HCT116 (cell line): ENCODE results near the gene OTOGL. TPM values are rescaled to one million over a fixed set of nuclear protein-coding genes. Genes with fewer than 3 reads are reported as not detected.

Experiments used
- ATAC-seq: fragments of 200-7000 bp; cut with Tn5 transposase; 2 replicates; pipeline ENCODE4 v1.9.1; 2020; ENCODE audit warnings: mild to moderate bottlenecking, moderate library complexity
- BruUV-seq: library from RNA; stranded (reverse); fragments of 400-500 nt; replicated peaks from 2 replicates; lab custom pipeline; 2021; lab: Mats Ljungman, UMichigan
- CTCF ChIA-PET: fragments of 300-600 bp; sonication (Branson Sonifier 250); formaldehyde crosslinking; loops from one replicate; lab custom pipeline; 2021; ENCODE audit warnings: antibody characterized with exemption; lab: Charles Lee
- POLR2A ChIA-PET: fragments of 300-600, 350-600 bp; sonication (Branson Sonifier 250); formaldehyde crosslinking; loops from one replicate; lab custom pipeline; 2021; ENCODE audit warnings: antibody characterized with exemption; lab: Charles Lee
- RAD21 ChIA-PET, 2 experiments: fragments of 300-600 bp; sonication (Branson Sonifier 250); formaldehyde crosslinking; loops; one replicate each; lab custom pipeline; 2023; ENCODE audit warnings: low total read pairs in 2 of 2; ENCODE audit not compliant: uncharacterized antibody in 2 of 2, unreplicated experiment in 2 of 2, low non-redundant PET in 1 of 2; lab: Charles Lee
- DNase-seq: peaks from one replicate; pipeline ENCODE4 v3.0.0-alpha.2; 2010; ENCODE audit warnings: low read depth, low spot score
- H2AFZ ChIP-seq: fragments of 200-600 bp; shearing (Covaris generic), sonication (generic); 2 replicates; pipeline ENCODE4 v1.6.1; 2017; ENCODE audit warnings: low read depth, mixed run types, mixed read lengths, antibody characterized with exemption, low read length; ENCODE audit not compliant: poor library complexity, severe bottlenecking
- H3K27ac ChIP-seq: 2 replicates; pipeline ENCODE4 v1.5.1; 2012; ENCODE audit warnings: low read depth, low read length
- H3K27me3 ChIP-seq: fragments of 200-600 bp; sonication (generic); 2 replicates; pipeline ENCODE4 v1.6.1; 2016; ENCODE audit warnings: mixed run types, low read length, mixed read lengths; ENCODE audit not compliant: insufficient read depth
- H3K36me3 ChIP-seq, 2 experiments: fragments of 200-500 bp in 1 of 2; fragments of 200-600 bp in 1 of 2; sonication (Bioruptor generic) in 1 of 2; sonication (generic) in 1 of 2; 2 replicates each; pipeline versions ENCODE4 v1.5.1 to v1.6.1; 2014 to 2016; ENCODE audit warnings: low read length in 2 of 2, inconsistent platforms in 1 of 2, mixed read lengths in 1 of 2, mixed run types in 1 of 2; ENCODE audit not compliant: insufficient read depth in 2 of 2, control insufficient read depth in 1 of 2
- H3K4me1 ChIP-seq, 2 experiments: fragments of 200-600 bp in 1 of 2; sonication (generic) in 1 of 2; 2 replicates each; pipeline versions ENCODE4 v1.5.1 to v1.6.1; 2012 to 2017; ENCODE audit warnings: low read length in 2 of 2, inconsistent platforms in 1 of 2, mild to moderate bottlenecking in 1 of 2, mixed read lengths in 1 of 2, mixed run types in 1 of 2, moderate library complexity in 1 of 2; ENCODE audit not compliant: insufficient read depth in 2 of 2, control insufficient read depth in 1 of 2
- H3K4me2 ChIP-seq: fragments of 200-600 bp; sonication (generic); 2 replicates; pipeline ENCODE4 v1.6.1; 2017; ENCODE audit warnings: mixed run types, low read length, mixed read lengths
- H3K4me3 ChIP-seq, 2 experiments: fragments of 200-600 bp in 1 of 2; sonication (generic) in 1 of 2; replicated peaks in 1 of 2; 2 replicates each; pipeline ENCODE4 v1.5.1; 2011 to 2016; ENCODE audit warnings: low read length in 2 of 2, control low read depth in 1 of 2, low read depth in 1 of 2, mild to moderate bottlenecking in 1 of 2, mixed read lengths in 1 of 2, mixed run types in 1 of 2
- H3K79me2 ChIP-seq: fragments of 200-600 bp; sonication (generic); 2 replicates; pipeline ENCODE4 v1.6.1; 2017; ENCODE audit warnings: mild to moderate bottlenecking, mixed run types, low read length, moderate library complexity, mixed read lengths; ENCODE audit not compliant: insufficient read depth
- H3K9ac ChIP-seq: fragments of 200-600 bp; sonication (generic); 2 replicates; pipeline ENCODE4 v1.6.1; 2016; ENCODE audit warnings: low read length, mixed read lengths
- H3K9me2 ChIP-seq: fragments of 200-600 bp; sonication (generic), shearing (Covaris generic); 2 replicates; pipeline ENCODE4 v1.6.1; 2017; ENCODE audit warnings: mixed run types, mild to moderate bottlenecking, moderate library complexity; ENCODE audit not compliant: insufficient read depth
- H3K9me3 ChIP-seq, 2 experiments: fragments of 200-500 bp in 1 of 2; fragments of 200-600 bp in 1 of 2; sonication (Bioruptor generic) in 1 of 2; sonication (generic) in 1 of 2; 2 replicates each; pipeline ENCODE4 v1.6.1; 2014 to 2017; ENCODE audit warnings: low read length in 2 of 2, mixed read lengths in 2 of 2, inconsistent platforms in 1 of 2, low read depth in 1 of 2, mild to moderate bottlenecking in 1 of 2, mixed run types in 1 of 2, moderate library complexity in 1 of 2; ENCODE audit not compliant: control insufficient read depth in 1 of 2, insufficient read depth in 1 of 2
- H4K20me1 ChIP-seq: fragments of 200-600 bp; sonication (generic), shearing (Covaris generic); 2 replicates; pipeline ENCODE4 v1.6.1; 2017; ENCODE audit warnings: mixed run types, mild to moderate bottlenecking, moderate library complexity; ENCODE audit not compliant: insufficient read depth
- CEBPB ChIP-seq: IDR thresholded peaks from 2 replicates; pipeline ENCODE4 v1.6.1; 2012; ENCODE audit warnings: low read depth
- CTCF ChIP-seq, 3 experiments: fragments of 200-600 bp in 1 of 3; sonication (generic) in 1 of 3; IDR thresholded peaks in 2 of 3; conservative IDR thresholded peaks in 1 of 3; 2 replicates each; pipeline ENCODE4 v1.5.1; 2012 to 2017; ENCODE audit warnings: low read depth in 2 of 3, low read length in 2 of 3, antibody characterized with exemption in 1 of 3, borderline replicate concordance in 1 of 3, control low read depth in 1 of 3, mild to moderate bottlenecking in 1 of 3, mixed read lengths in 1 of 3, mixed run types in 1 of 3, moderate library complexity in 1 of 3; ENCODE audit not compliant: insufficient read depth in 1 of 3
- EGR1 ChIP-seq: IDR thresholded peaks from 2 replicates; pipeline ENCODE4 v1.6.1; 2012; ENCODE audit warnings: low read depth
- ELF1 ChIP-seq: IDR thresholded peaks from 2 replicates; pipeline ENCODE4 v1.6.1; 2012; ENCODE audit warnings: low read depth, borderline replicate concordance
- EZH2phosphoT487 ChIP-seq: fragments of 200-600 bp; IDR thresholded peaks from 2 replicates; pipeline ENCODE4 v1.6.1; 2018; ENCODE audit warnings: antibody characterized with exemption, borderline replicate concordance
- FOSL1 ChIP-seq: IDR thresholded peaks from 2 replicates; pipeline ENCODE4 v1.6.1; 2012; ENCODE audit warnings: low read depth
- POLR2AphosphoS5 ChIP-seq: IDR thresholded peaks from 2 replicates; pipeline ENCODE4 v1.6.1; 2011; ENCODE audit warnings: mild to moderate bottlenecking, low read depth, low read length, moderate library complexity
- RAD21 ChIP-seq: IDR thresholded peaks from 2 replicates; pipeline ENCODE4 v1.6.1; 2012; ENCODE audit warnings: low read depth, mild to moderate bottlenecking
- SIN3A ChIP-seq: IDR thresholded peaks from 2 replicates; pipeline ENCODE4 v1.6.1; 2012; ENCODE audit warnings: low read depth
- SP1 ChIP-seq: IDR thresholded peaks from 2 replicates; pipeline ENCODE4 v1.6.1; 2012; ENCODE audit warnings: low read depth
- SRF ChIP-seq: IDR thresholded peaks from 2 replicates; pipeline ENCODE4 v1.6.1; 2012; ENCODE audit warnings: low read depth
- TCF7L2 ChIP-seq: IDR thresholded peaks from 2 replicates; pipeline ENCODE4 v1.7.0; 2011; ENCODE audit warnings: borderline replicate concordance, inconsistent platforms; ENCODE audit not compliant: insufficient read depth, insufficient read length; ENCODE audit errors: extremely low read depth
- YY1 ChIP-seq: IDR thresholded peaks from 2 replicates; pipeline ENCODE4 v1.6.1; 2011; ENCODE audit warnings: low read length, low read depth, moderate library complexity, mild to moderate bottlenecking; ENCODE audit not compliant: insufficient replicate concordance; ENCODE audit errors: extremely low read depth
- ZNF274 ChIP-seq: fragments of 200-500 bp; sonication (Bioruptor generic); IDR thresholded peaks from 2 replicates; pipeline ENCODE4 v1.6.1; 2014; ENCODE audit warnings: mild to moderate bottlenecking, low read depth, low read length, inconsistent platforms
- intact Hi-C: fragments of 100-400 bp; cut with micrococcal nuclease; formaldehyde crosslinking; loops from 2 replicates; pipeline ENCODE4 v1.10.0; 2022
- total RNA-seq: library from RNA; stranded (reverse); gene quantifications from one replicate; pipeline ENCODE4 v1.2.1, GENCODE V29; 2021; ENCODE audit not compliant: unreplicated experiment

OTOGL gene
- total RNA-seq, 1 experiment from 2014 or later, result not detected

- POLR2A ChIA-PET, result no interaction called here
- no TSS peak for BruUV-seq
Measured at GRCh38 chr12:80201908-80202307, 102.6 kb downstream of the OTOGL start.

GRCh38 chr12:80205960-80206359 is 106.6 kb downstream of the OTOGL start:
- Histone ChIP-seq H3K36me3 (no peaks in the 10 kb centered on the region), H3K4me1 (no peaks in the 10 kb centered on the region), H2AFZ (no peak overlapping the region), H3K9me3 (no peaks in the 10 kb centered on the region), H3K9ac (no peak overlapping the region), H3K9me2 (no peaks in the 10 kb centered on the region), H3K4me2 (no peak overlapping the region), H3K27me3 (no peaks in the 10 kb centered on the region), H3K79me2 (no peaks in the 10 kb centered on the region), H3K4me3 (no peak overlapping the region), H3K27ac (no peak overlapping the region), H4K20me1 (no peaks in the 10 kb centered on the region)
- TF ChIP-seq CTCF (IDR thresholded peaks at IDR 0.05 in 2 of 3, conservative IDR thresholded peaks at IDR 0.05 in 1 of 3; ENCODE audit: borderline replicate concordance in 1 of 3, insufficient read depth in 1 of 3, low read depth in 2 of 3, low read length in 2 of 3), result no peak
- TF ChIP-seq RAD21, result no peak
- no peak for TF ChIP-seq POLR2AphosphoS5
- TF ChIP-seq EGR1, result no peak
- TF ChIP-seq FOSL1, result no peak
- TF ChIP-seq SP1, result no peak
- no peak for TF ChIP-seq CEBPB
- no peak for TF ChIP-seq SIN3A
- TF ChIP-seq YY1, result no peak
- TF ChIP-seq ZNF274, result no peak
- no TSS peak for BruUV-seq
- CTCF ChIA-PET, result interaction anchor here (1.9 kb wide), 1 partner anchor 11 kb away, joined by 5 read pairs; no protein-coding TSS in a partner anchor
- ATAC-seq, result no peak
- intact Hi-C loops, result no loop called here
- DNase-seq, result no peak
- POLR2A ChIA-PET, result no interaction called here
- RAD21 ChIA-PET, result no interaction called here

More at GRCh38 chr12:80201908-80202307, 102.6 kb downstream of the OTOGL start:
- H3K4me2 ChIP-seq, result no peak overlapping the region
- no peak overlapping the region for H3K9ac ChIP-seq
- RAD21 ChIA-PET, result no interaction called here
- no peaks in the 10 kb centered on the region for H3K9me2 ChIP-seq
- no peaks in the 10 kb centered on the region for H3K9me3 ChIP-seq
- no peaks in the 10 kb centered on the region for H3K79me2 ChIP-seq
- no peaks in the 10 kb centered on the region for H4K20me1 ChIP-seq
- CTCF ChIA-PET, result no interaction called here
- no peak overlapping the region for H2AFZ ChIP-seq
- TF ChIP-seq EZH2phosphoT487, result no peak
- no peak for TF ChIP-seq CEBPB
- TF ChIP-seq POLR2AphosphoS5, result no peak
- no peak for TF ChIP-seq SRF
- no peak for TF ChIP-seq ELF1
- no peak for TF ChIP-seq TCF7L2
- intact Hi-C loops, result no loop called here
- H3K4me1 ChIP-seq, result no peaks in the 10 kb centered on the region
- no peaks in the 10 kb centered on the region for H3K36me3 ChIP-seq
- H3K4me3 ChIP-seq, result no peak overlapping the region
- H3K27ac ChIP-seq, result no peak overlapping the region
- DNase-seq (no peak), ATAC-seq (no peak)
- H3K27me3 ChIP-seq, result no peaks in the 10 kb centered on the region
